HG03520 (cell line): ENCODE data around the gene SDHA.
"Not testable (repeated sequence)": the region's sequence is repeated elsewhere in the genome, so short reads cannot be mapped to it uniquely, and the experiment has no call there.

Source experiments
- ATAC-seq: cut with Tn5 transposase; IDR thresholded peaks from one replicate; pipeline ENCODE4 v1.9.1; 2021; ENCODE audit warnings: mild to moderate bottlenecking, moderate library complexity; ENCODE audit not compliant: unreplicated experiment

Gene SDHA

GRCh38 chr5:251975-252374 lies 33.9 kb downstream of the SDHA start:
- not testable (repeated sequence) for ATAC-seq

GRCh38 chr5:252546-252945 lies 34.4 kb downstream of the SDHA start:
- no peak for ATAC-seq

- ATAC-seq = not testable (repeated sequence)
Observed at GRCh38 chr5:254322-254721, 36.2 kb downstream of the SDHA start.

- ATAC-seq = not testable (repeated sequence)
Observed at GRCh38 chr5:255116-255515, 37.0 kb downstream of the SDHA start.

- not testable (repeated sequence) for ATAC-seq
Observed at GRCh38 chr5:256347-256746, 38.2 kb downstream of the SDHA start.

GRCh38 chr5:257148-257547 lies 39.0 kb downstream of the SDHA start:
- no peak for ATAC-seq

GRCh38 chr5:263275-263974 lies 45.3 kb downstream of the SDHA start:
- not testable (repeated sequence) for ATAC-seq

GRCh38 chr5:264338-264737 lies 46.2 kb downstream of the SDHA start:
- ATAC-seq = no peak

- ATAC-seq = not testable (repeated sequence)
Observed at GRCh38 chr5:266311-267026, 48.3 kb downstream of the SDHA start.

GRCh38 chr5:267716-268115 lies 49.6 kb downstream of the SDHA start:
- no peak for ATAC-seq

- ATAC-seq = no peak
Observed at GRCh38 chr5:270340-270739, 52.2 kb downstream of the SDHA start.

GRCh38 chr5:271828-272167 lies 53.7 kb downstream of the SDHA start:
- ATAC-seq = not testable (repeated sequence)

GRCh38 chr5:273091-273490 lies 55.0 kb downstream of the SDHA start:
- ATAC-seq = not testable (repeated sequence)

- ATAC-seq = not testable (repeated sequence)
Observed at GRCh38 chr5:273491-273890, 55.4 kb downstream of the SDHA start.

- not testable (repeated sequence) for ATAC-seq
Observed at GRCh38 chr5:274346-274745, 56.2 kb downstream of the SDHA start.

GRCh38 chr5:278646-279045 lies 60.5 kb downstream of the SDHA start:
- ATAC-seq = no peak

GRCh38 chr5:279051-279665 lies 61.0 kb downstream of the SDHA start:
- ATAC-seq = not testable (repeated sequence)

- no peak for ATAC-seq
Observed at GRCh38 chr5:285991-286557, 68.0 kb downstream of the SDHA start.

GRCh38 chr5:290200-290599 lies 72.1 kb downstream of the SDHA start:
- ATAC-seq = not testable (repeated sequence)

GRCh38 chr5:291345-291744 lies 73.2 kb downstream of the SDHA start:
- not testable (repeated sequence) for ATAC-seq

- not testable (repeated sequence) for ATAC-seq
Observed at GRCh38 chr5:294788-295187, 76.7 kb downstream of the SDHA start.

- not testable (repeated sequence) for ATAC-seq
Observed at GRCh38 chr5:296207-296606, 78.1 kb downstream of the SDHA start.
